HG02798 (cell line): ENCODE data around the gene ROMO1.

ENCODE experiments used
- ATAC-seq: cut with Tn5 transposase; IDR thresholded peaks from one replicate; pipeline ENCODE4 v1.9.1; 2021; ENCODE audit warnings: mild to moderate bottlenecking; ENCODE audit not compliant: unreplicated experiment, poor library complexity

Gene ROMO1

GRCh38 chr20:35729283-35729807 lies 30.1 kb downstream of the ROMO1 start:
- no peak for ATAC-seq

- ATAC-seq = no peak
These were observed 30.8 kb downstream of the ROMO1 start for GRCh38 chr20:35729836-35730582.

- no peak for ATAC-seq
These were observed 31.6 kb downstream of the ROMO1 start for GRCh38 chr20:35730583-35731468.

DNA sequence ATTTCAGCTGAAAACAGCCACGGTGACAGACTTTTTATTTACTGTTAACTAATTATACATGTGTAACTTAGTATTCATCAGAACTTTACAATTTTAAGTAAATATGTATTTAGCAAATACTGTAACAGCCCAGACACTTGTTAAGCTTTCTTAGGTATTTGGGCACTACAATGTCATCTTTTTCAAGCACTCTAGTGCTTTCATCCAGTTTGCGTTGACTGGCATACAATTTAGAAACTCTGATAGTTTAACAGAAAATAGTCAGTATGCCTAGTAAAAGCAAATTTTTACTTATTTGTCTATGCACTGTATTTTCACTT lies 32.2 kb downstream of the ROMO1 start:
- ATAC-seq = no peak

- ATAC-seq = no peak
These were observed 32.8 kb downstream of the ROMO1 start for GRCh38 chr20:35731862-35732643.

- ATAC-seq = no peak
These were observed 33.4 kb downstream of the ROMO1 start for GRCh38 chr20:35732644-35732982.

GRCh38 chr20:35734374-35734773 lies 35.2 kb downstream of the ROMO1 start:
- no peak for ATAC-seq

DNA sequence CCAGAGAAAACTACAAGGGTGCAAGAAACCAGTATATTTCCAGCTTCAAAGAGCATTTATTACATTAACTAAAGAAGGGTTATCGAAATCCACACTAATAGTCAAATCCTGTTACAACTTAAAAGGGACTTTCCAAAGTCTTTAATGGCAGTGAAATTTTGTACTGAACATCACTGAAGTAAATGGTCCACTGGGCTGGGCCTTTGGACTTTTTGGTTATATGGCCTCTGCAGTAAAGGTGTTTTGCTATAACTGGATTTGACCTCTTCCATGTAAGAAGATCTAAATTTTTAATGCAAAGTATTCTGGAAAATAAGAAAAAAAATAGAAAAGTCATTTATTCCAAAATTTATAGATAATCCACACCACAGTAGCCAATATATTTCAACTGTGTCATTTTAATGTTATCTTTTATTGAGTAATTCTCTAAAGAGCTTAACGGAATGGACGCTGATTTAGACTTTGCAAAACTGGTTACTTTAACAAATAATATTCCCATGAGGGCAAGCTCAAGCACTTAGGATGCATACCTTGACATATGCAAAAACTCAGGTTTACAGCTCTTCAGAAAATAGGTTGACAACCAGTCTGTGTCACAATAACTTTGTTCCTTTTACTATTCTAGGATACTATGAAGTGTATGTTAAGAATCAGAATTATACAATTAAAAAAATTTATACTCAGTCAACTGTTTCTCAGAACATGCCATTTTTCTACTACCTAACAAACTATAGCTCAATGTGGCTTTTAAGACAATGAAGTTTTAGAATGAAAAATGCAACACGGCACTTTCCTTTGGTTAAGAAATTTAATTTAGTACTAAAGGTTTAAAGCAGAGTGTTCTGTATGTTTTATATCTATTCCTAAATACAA lies 35.8 kb downstream of the ROMO1 start:
- ATAC-seq = no peak

DNA sequence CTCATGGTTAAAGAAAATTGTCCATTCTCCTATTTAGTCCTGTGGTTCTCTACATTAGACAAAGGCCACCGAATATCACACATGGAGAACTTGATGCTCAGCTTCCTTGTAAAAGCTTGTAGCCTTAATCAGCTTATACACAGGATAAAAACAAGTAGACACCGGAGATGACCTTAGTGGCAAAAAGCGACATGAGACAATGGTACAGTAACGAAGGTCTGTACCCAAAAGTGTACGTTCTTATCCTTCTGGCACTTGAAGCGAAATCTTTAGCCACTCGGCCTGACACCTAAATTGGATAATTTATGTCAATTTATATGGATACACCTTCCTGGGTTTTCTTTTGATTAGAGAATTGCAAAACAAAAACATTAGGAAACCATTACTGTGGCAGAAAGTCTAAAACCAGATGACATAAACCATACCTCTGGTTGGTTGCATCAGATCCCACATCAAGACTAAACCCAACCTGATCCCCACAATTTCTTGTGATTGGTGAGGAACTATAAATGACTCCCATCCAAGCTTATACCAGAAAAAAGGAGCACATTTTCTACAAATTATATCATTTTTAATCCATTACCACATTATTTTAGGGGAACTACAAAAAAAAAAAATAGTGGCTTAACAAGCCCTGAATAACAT lies 36.7 kb downstream of the ROMO1 start:
- ATAC-seq = no peak

DNA sequence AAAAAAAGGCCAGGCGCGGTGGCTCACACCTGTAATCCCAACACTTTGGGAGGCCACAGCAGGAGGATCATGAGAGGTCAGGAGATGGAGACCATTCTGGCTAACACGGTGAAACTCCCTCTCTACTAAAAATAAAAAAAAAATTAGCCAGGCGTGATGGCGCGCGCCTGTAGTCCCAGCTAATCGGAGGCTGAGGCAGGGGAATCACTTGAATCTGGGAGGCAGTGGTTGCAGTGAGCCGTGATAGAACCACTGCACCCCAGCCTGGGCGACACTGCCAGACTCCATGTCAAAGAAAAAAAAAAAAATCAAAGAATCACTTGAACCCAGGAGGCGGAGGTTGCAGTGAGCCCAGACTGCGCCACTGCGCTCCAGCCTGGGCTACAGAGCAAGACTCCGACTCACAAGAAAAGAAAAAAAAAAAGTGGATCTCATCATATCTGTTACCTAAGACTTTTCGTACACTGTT lies 38.7 kb downstream of the ROMO1 start:
- no peak for ATAC-seq

DNA sequence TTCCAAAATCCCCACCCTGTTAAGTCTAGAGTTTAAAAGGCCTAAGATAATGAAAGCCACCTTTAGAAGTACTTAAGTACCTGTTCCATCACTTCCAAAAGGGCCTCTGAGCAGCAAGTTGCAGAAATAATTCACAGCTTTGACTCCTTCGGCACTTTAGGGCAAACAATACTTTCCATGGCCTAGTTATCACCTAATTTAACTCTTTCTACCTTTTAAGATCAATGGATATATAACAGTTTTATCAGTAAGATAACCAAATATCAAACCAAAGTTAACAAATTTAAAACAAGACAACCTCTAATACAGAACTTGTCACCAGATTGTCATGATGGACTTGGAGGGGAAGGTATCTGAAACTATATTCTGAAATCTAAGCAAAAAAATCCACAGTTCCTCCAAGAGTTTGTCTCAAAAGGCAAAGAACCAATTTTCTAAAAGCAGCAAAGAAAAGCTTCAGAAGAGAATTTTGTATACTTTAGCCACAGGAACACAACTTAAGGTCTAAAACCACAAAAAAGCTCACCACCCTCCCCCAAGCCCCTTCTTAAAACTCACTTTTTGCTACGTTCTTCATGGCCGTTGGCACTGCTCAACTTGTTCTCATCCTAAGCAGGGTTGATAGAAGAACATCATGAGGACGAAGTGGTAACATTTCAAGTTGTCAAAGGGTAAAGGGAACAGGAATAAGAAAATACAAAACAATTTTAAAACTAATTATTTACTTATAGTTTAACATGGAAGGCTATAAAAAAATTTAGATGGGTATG lies 39.4 kb downstream of the ROMO1 start:
- ATAC-seq = no peak

DNA sequence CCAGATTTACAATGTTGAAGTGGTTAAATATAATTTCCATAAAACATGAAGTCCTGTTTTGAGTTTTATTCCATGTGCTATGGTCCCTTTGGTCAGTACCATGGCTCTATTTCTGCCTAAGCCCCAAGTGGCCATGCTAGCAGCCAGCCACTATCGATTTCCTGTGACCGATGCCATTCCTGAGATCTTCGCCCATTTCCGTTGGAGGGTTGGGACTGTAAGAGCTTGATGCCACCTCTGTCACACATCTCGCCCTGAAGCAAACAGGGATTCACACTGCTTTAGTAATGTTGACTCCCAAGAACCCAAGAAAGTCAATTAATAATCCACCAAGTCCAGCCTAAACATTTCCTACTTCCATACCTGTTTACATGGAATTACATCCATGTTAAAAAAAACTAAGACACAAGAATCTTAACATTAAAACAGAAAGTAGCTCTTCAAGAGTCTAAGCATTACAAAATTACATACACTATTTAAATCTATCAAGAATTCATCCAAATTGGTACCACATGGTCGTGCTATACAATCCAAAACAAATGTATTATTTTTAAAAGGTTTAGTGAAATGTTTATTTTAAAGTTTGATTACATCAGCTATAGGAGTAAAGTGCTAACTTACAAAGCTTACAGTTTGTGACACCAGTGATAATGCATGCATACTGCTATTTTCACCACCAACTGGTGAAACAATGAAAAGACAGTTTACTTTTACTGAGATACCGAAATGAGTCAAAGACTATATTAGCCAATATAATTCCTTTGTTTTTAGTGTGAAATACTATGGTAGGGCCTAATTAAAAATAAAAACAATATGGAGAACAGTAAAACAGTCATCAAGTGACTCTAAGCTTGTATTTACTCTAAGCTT lies 40.3 kb downstream of the ROMO1 start:
- ATAC-seq = no peak

GRCh38 chr20:35741892-35742740 lies 42.9 kb downstream of the ROMO1 start, which contains the start of gene RBM39:
RBM39 (minus strand) TSS chr20:35742260; CDS start chr20:35740874, 1,386 bp downstream.
- peak; percentile 90 for ATAC-seq

DNA sequence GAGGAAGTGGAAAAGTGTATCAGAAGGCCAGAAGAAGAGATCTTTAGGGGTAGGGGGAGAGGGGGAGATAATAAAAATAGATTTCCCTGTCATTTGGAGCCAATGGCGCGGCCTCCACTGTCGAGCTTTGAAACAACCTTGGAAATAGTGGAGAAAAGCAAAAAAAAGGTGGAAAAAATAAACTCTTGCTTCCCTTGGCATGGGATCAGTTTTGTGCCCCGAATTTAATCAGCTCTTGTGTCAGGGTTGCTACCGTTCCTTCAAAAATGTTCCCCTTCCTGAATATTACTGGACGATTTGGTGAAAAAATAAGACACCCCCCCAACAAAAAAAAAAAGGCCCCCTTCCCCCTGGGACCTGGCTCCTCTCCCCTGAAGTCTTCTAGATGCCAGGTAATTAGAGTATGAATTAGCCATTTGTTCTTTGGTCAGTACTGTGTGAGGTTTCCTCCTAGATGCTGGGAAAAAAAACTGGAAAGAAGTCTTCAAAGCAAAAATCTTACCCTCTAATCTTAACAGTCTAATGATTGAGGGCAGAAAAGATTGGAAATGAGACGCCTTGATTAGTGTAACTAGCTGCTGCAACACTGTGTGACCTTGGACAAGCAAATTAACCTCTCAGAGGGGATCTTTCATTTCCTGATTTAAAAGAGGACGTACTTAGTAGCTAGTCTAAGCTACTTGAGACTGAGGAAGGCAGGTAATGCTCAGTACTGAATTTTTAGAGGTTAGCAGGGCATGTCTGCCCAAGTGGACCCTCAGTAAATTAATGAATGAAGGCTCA lies 43.7 kb downstream of the ROMO1 start:
- ATAC-seq = no peak

DNA sequence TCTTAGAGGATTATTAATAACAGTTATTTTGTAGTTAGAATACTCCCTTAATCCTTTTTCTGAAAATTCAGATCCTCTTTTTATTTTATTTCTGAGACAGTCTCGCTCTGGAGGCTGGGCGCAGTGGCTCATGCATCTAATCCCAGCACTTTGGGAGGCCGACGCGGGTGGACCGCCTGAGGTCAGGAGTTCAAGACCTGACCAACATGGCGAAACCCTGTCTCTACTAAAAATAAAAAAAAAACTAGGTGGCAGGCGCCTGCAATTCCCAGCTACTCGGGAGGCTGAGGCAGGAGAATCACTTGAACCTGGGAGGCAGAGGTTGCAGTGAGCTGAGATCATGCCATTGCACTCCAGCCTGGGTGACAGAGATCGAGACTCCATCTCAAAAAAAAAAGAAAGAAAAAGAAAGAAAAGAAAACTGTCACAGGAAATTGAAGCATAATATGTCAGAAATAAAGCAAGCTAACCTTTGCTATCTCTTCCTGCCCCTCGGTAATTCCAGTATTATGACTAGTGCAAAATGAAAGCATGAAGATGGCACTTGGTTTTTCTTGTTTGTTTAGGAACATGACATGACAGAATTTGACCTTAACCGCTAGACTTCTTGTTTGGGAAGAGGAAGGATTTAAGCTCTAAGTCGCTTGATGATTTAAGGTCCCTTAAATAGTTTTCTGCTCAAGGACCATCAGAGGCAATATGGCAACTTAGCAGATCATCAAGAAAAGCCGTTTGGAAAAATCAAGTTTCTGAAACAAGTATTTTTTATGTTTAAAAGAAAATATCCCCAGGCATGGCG lies 44.7 kb downstream of the ROMO1 start:
- no peak for ATAC-seq
